Brain pericyte (primary cell): Measurements from ENCODE around the gene TBC1D30.
"Not testable (repeated sequence)": the region's sequence is repeated elsewhere in the genome, so short reads cannot be mapped to it uniquely, and the experiment has no call there.

Experiments
- DNase-seq: peaks from one replicate; pipeline ENCODE4 v3.0.0-alpha.2; 2012; ENCODE audit warnings: low read depth, low spot score

The TBC1D30 gene

GRCh38 chr12:64824500-64825142 is at the start of gene TBC1D30:
Gene TBC1D30 (plus strand): TSS chr12:64824647. CDS start chr12:64824880, 233 bp downstream.
- DNase-seq = no peak

GRCh38 chr12:64775147-64775736 is 49.2 kb upstream of the TBC1D30 start:
- DNase-seq = not testable (repeated sequence)

DNA sequence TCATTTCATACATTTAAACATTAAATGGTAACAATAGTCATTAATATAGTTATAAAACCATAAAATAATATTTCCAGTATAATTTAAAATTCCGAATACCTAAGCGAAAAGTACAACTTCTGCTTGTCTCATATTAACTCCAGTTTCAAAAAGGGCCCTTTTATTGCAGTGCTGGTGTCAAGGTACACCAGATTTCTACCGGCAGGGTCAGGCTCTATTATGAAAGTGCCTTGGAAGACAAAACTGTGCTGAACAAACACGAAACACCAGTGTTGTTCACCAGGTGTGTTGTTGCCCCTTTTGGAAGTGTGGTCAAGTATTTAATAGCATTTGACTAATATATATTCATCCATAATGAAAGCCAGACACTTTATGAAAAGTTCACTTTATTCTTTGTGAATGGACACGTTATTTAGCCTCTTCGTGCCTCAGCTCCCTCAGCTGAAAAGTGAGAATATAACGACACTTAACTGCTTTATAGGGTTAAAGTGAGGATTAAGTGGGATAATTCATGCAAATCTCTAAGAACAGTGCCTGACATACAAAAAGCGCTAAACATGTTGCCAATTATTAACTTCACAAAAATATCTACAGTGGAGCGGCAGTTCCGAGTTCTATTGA is 45.0 kb upstream of the TBC1D30 start:
- DNase-seq = no peak

DNA sequence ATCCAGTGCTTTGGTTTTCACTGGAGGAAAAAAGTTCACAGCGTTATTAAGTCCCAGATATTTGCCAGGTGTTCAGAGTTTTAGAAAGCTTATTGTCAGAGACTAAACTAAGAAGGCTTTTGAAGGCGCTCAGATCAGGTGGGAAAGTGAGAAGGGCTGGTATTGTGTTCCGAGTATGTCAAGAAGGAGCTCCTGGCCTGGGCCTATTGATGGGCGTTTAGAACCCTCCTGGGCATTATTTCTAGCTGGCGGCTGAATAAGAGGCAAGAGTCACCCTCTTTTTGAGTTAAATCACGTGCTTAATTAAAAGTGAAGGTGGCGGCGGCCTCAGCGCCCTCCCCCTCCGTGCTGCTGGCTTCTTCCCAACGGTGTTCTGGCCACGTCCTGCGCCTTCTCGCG is 44.3 kb upstream of the TBC1D30 start:
- DNase-seq = no peak

DNA sequence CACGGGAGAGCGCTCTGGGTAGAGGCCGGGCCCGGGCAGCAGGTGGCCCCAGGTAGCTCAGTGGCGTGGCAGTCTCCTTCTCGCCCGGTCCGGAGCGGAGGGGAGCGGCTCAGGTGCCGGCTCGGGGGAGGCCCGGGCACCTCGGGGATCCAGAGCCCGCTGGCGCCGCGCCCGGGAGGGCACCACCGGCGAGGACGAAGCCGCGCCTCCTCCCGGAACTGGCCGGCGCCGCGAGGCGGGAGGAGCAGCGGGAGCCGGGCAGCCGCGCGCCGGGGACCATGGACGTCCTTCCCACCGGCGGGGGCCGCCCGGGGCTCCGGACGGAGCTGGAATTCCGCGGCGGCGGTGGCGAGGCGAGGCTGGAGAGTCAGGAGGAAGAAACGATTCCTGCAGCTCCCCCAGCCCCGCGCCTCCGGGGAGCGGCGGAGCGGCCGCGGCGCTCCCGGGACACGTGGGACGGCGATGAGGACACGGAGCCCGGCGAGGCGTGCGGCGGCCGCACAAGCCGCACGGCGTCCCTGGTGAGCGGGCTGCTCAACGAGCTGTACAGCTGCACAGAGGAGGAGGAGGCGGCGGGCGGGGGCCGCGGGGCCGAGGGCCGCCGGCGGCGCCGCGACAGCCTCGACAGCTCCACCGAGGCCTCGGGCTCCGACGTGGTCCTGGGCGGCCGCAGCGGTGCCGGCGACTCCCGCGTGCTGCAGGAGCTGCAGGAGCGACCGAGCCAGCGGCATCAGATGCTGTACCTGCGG is 43.7 kb upstream of the TBC1D30 start:
- DNase-seq = no peak

- no peak for DNase-seq
Observed at GRCh38 chr12:64781280-64782190, 42.9 kb upstream of the TBC1D30 start.

GRCh38 chr12:64782191-64782876 is 42.1 kb upstream of the TBC1D30 start:
- DNase-seq = no peak

- DNase-seq = no peak
Observed at GRCh38 chr12:64785838-64786237, 38.6 kb upstream of the TBC1D30 start.

GRCh38 chr12:64790166-64790565 is 34.3 kb upstream of the TBC1D30 start:
- DNase-seq = no peak

DNA sequence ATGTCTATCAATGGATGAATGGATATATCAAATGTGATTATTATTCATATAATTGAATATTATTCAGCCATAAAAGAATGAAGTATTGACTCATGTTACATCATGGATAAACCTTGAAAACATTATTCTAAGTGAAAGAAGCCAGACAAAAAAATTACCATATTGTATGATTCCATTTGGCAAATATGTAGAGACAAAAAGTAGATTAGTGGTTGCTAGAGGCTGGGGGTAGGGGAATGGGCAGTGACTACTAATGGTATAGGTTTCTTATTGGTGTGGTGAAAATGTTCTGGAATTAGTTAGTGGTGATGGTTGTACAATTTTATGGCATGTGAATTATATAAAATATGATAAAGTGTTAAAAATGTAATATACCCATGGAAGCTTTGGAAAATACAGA is 33.4 kb upstream of the TBC1D30 start:
- DNase-seq = no peak

GRCh38 chr12:64792128-64792527 is 32.3 kb upstream of the TBC1D30 start:
- DNase-seq = no peak

DNA sequence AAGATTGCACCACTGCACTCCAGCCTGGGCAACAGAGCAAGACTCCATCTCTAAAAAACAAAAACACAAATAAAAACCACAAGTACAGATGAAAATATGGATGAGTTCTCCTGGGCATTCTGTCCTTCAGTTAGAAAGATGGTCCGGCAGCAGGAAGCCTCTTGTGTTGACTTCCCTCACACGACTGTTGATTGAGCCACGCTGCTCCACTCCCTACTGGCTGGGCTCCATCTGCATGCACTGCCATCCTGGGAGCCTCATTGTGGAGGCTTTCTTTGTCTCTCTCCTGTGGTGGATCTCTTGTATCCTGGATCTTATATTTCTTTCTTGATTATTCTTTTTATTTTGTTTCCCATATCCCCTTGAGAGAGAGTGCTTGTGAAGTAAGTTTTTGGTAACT is 30.8 kb upstream of the TBC1D30 start:
- no peak for DNase-seq

DNA sequence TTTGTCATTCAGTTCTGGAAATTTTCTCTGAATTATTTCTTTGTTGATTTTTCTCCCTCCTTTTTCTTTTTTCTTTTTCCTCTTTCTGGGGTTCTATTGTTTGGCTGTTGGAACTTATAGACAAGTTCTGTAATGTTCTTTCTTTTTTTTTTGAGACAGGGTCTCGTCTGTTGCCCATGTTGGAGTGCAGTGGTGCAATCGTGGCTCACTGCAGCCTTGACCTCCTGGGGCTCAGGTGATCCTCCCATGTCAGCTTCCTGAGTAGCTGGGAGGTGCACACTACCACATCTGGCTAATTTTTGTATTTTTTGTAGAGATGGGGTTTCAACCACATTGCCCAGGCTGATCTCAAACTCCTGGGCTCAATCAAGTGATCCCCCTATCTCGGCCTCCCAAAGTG is 30.1 kb upstream of the TBC1D30 start:
- DNase-seq = no peak

DNA sequence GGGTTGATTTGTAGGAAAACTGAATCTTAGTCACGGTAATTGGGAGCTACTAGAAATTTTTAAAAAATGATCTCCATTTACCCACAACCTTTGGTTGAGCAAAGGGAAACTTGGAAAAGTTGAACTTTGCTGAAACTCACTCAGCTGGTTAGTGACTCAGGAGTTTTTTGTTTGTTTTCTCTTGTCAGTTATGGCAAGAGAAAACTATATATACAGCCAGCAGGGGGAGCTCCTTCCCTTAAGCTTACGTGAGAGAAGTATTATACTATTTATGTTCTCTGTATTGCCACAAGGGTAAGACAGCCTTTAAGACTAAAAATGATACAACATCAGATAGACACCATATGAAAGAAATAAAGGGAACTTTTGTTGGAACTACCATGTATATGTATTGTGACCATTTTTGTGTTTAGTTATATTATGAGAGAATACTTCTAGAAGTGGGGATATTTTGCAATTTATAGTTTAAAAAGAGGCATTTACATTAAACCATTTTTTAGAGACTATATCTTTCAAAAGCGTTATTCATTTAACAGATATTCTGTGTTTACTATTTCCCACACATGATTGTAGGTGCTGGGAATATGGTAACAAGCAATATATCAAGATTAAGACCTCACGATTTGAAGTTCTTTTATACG is 28.1 kb upstream of the TBC1D30 start:
- DNase-seq = peak; percentile 72

DNA sequence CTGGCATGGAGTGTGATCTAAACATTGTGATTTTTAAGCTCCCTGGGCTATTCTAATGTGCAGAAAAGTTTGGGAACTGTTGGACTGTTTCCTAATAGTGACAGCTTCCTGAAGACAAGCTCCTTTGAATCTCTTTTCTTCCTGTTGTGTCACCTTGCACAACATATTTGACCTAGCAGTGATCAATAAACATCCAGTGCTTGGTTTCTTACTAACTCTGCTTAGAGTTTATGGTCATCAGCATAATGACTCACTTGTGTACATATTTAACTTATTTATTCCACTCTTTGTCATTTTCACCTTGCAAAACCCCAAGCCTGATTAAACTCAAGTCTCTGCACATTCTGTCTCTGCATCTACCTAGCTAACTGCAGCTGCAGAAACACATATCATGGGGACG is 27.3 kb upstream of the TBC1D30 start:
- no peak for DNase-seq

- no peak for DNase-seq
Observed at GRCh38 chr12:64798165-64798564, 26.3 kb upstream of the TBC1D30 start.

- DNase-seq = no peak
Observed at GRCh38 chr12:64800640-64801039, 23.8 kb upstream of the TBC1D30 start.

DNA sequence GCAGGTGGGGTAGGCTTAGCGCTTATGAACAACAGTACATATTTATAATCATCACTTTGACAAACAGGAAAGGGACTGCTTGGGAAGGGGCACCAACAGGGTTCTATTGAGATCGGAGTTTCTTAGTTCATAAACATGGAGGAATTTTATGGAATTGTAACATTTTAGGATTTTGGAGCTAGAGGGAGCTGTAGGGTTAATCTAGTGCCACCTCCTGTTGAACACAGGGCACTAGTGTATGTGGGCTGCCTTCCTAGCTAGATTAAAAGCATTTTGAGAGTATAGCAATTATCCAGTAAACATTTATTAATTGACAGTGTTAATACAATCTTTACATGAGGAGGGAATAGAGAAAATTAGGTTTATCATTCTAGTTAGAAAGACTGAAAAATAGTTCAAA is 23.1 kb upstream of the TBC1D30 start:
- no peak for DNase-seq

DNA sequence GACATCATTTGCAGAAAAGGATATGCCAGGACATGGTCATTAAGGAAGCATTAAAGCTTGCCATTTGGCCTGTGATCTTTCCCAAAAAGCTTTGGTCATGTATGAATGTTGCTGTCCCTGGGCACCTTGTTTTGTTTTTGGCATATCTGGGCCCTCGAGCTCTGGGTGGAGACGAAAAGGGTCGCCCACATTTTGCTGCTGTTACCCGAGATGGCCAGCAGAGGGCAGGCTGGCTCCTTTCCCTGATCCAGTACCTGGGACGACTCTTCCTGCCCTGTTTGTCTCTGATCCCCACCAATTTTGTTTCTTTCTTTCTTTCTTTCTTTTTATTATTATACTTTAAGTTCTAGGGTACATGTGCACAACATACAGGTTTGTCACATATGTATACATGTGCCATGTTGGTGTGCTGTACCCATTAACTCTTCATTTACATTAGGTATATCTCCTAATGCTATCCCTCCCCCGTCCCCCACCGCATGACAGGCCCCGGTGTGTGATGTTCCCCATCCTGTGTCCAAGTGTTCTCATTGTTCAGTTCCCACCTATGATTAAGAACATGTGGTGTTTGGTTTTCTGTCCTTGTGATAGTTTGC is 22.2 kb upstream of the TBC1D30 start:
- not testable (repeated sequence) for DNase-seq

DNA sequence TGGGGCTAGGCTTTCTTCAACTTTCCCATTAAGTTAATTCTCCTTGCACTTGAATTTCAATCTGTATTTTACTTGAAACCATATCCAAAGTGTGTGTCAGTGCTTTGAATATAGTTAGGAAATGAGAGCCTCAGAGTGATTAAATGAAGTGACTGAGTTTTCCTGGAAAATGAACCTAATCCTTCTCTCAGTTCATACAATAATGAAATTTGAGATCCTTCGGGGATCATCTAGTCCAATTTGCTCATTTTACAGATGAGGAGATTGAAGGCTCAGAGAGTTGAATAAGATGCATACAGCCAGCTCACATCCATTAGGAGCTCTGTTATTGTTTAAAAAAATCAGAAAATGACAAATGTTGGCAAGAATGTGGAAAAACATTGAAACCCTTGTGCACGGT is 18.3 kb upstream of the TBC1D30 start:
- no peak for DNase-seq
